Endothelial cell of umbilical vein (primary cell): ENCODE measurements around the gene PRDX5. TPM values are rescaled to one million over a fixed set of nuclear protein-coding genes. Genes with fewer than 3 reads are reported as not detected.

Experiments
- BruUV-seq: library from RNA; stranded (reverse); fragments of 400-500 nt; replicated peaks from 2 replicates; lab custom pipeline; 2021; lab: Mats Ljungman, UMichigan
- CTCF ChIA-PET: fragments of 300-600, 350-600 bp; sonication (Branson Sonifier 250); formaldehyde crosslinking; loops from one replicate; lab custom pipeline; 2021; ENCODE audit warnings: antibody characterized with exemption, inconsistent platforms; lab: Charles Lee
- POLR2A ChIA-PET: fragments of 300-600, 350-600 bp; sonication (Branson Sonifier 250); formaldehyde crosslinking; loops from one replicate; lab custom pipeline; 2021; ENCODE audit warnings: antibody characterized with exemption, inconsistent platforms; lab: Charles Lee
- DNase-seq: peaks from one replicate; pipeline ENCODE4 v3.0.0-alpha.2; 2011; ENCODE audit warnings: low read depth, low spot score
- FAIRE-seq: peaks from 2 replicates; lab custom pipeline; 2011; peaks lifted over from hg19 to GRCh38; lab: Jason Lieb, UNC
- H2AFZ ChIP-seq: 2 replicates; pipeline ENCODE4 v1.6.0; 2012; ENCODE audit warnings: low read depth, low read length, control low read depth, inconsistent platforms
- H3K27ac ChIP-seq: 2 replicates; pipeline ENCODE4 v1.5.1; 2011; ENCODE audit warnings: low read depth, mild to moderate bottlenecking, control low read depth, low read length, moderate library complexity; ENCODE audit not compliant: insufficient read depth
- H3K27me3 ChIP-seq, 2 experiments: 2 replicates each; pipeline versions ENCODE4 v1.6.0 to v1.6.1; 2011; ENCODE audit warnings: low read length in 2 of 2, mixed read lengths in 1 of 2; ENCODE audit not compliant: control insufficient read depth in 2 of 2, insufficient read depth in 2 of 2
- H3K36me3 ChIP-seq, 2 experiments: 2 replicates in 1 of 2; 3 replicates in 1 of 2; pipeline ENCODE4 v1.5.1; 2011; ENCODE audit warnings: low read length in 2 of 2, mild to moderate bottlenecking in 1 of 2, moderate library complexity in 1 of 2; ENCODE audit not compliant: control insufficient read depth in 2 of 2, insufficient read depth in 2 of 2; ENCODE audit errors: extremely low read depth in 1 of 2
- H3K4me1 ChIP-seq: 3 replicates; pipeline ENCODE4 v1.5.1; 2011; ENCODE audit warnings: mild to moderate bottlenecking, low read length; ENCODE audit not compliant: control insufficient read depth, insufficient read depth; ENCODE audit errors: extremely low read depth
- H3K4me2 ChIP-seq: 2 replicates; pipeline ENCODE4 v1.6.1; 2011; ENCODE audit warnings: low read length, control low read depth, mixed read lengths; ENCODE audit not compliant: insufficient read depth
- H3K4me3 ChIP-seq, 3 experiments: fragments of 200-600 bp in 1 of 3; sonication (generic), shearing (Covaris generic) in 1 of 3; replicated peaks in 1 of 3; 2 replicates each; pipeline ENCODE4 v1.5.1; 2011 to 2016; ENCODE audit warnings: control low read depth in 3 of 3, low read length in 3 of 3, mild to moderate bottlenecking in 2 of 3, inconsistent platforms in 1 of 3, low read depth in 1 of 3, moderate library complexity in 1 of 3; ENCODE audit not compliant: insufficient read depth in 1 of 3
- H3K79me2 ChIP-seq: 2 replicates; pipeline ENCODE4 v1.6.0; 2012; ENCODE audit warnings: low read length, inconsistent platforms; ENCODE audit not compliant: control insufficient read depth, insufficient read depth
- H3K9ac ChIP-seq: replicated peaks from 2 replicates; pipeline ENCODE3; 2011; ENCODE audit warnings: low read length, control low read depth; ENCODE audit not compliant: insufficient read depth; ENCODE audit errors: extremely low read depth
- H3K9me1 ChIP-seq: replicated peaks from 3 replicates; pipeline ENCODE4 v1.6.0; 2011; ENCODE audit warnings: mild to moderate bottlenecking, low read length; ENCODE audit not compliant: control insufficient read depth, insufficient read depth; ENCODE audit errors: extremely low read depth
- H3K9me3 ChIP-seq: replicated peaks from 2 replicates; pipeline ENCODE4 v1.5.1; 2012; ENCODE audit warnings: low read length, inconsistent platforms; ENCODE audit not compliant: control insufficient read depth, insufficient read depth
- H4K20me1 ChIP-seq: replicated peaks from 2 replicates; pipeline ENCODE3; 2011; ENCODE audit warnings: mild to moderate bottlenecking, low read length; ENCODE audit not compliant: control insufficient read depth, insufficient read depth; ENCODE audit errors: extremely low read depth
- CTCF ChIP-seq, 2 donors: IDR thresholded peaks; 1 replicate in 1 of 2; 2 replicates in 1 of 2; pipeline ENCODE4 v1.5.1; 2011; ENCODE audit warnings: low read length in 2 of 2, mild to moderate bottlenecking in 2 of 2, moderate library complexity in 2 of 2, control low read depth in 1 of 2, inconsistent platforms in 1 of 2, low read depth in 1 of 2; ENCODE audit not compliant: insufficient read depth in 1 of 2; ENCODE audit errors: extremely low read depth in 1 of 2
- EZH2 ChIP-seq: IDR thresholded peaks from 2 replicates; pipeline ENCODE4 v1.6.1; 2012; ENCODE audit warnings: borderline replicate concordance, low read depth, mild to moderate bottlenecking, moderate library complexity, low read length, inconsistent platforms; ENCODE audit not compliant: severe bottlenecking
- FOS ChIP-seq: IDR thresholded peaks from 2 replicates; pipeline ENCODE4 v1.6.1; 2011; ENCODE audit warnings: mild to moderate bottlenecking, low read length, moderate library complexity, borderline replicate concordance; ENCODE audit not compliant: insufficient read depth
- GATA2 ChIP-seq: IDR thresholded peaks from 2 replicates; pipeline ENCODE4 v1.7.0; 2011; ENCODE audit warnings: low read depth, mild to moderate bottlenecking, moderate library complexity, mixed read lengths, low read length; ENCODE audit not compliant: insufficient read length, insufficient read depth
- JUN ChIP-seq: IDR thresholded peaks from 2 replicates; pipeline ENCODE4 v1.6.1; 2011; ENCODE audit warnings: borderline replicate concordance, low read depth; ENCODE audit not compliant: insufficient read length, insufficient read depth
- MYC ChIP-seq: IDR thresholded peaks from one replicate; pipeline ENCODE4 v1.6.1; 2011; ENCODE audit warnings: mild to moderate bottlenecking, low read depth, low read length
- POLR2A ChIP-seq: IDR thresholded peaks from 2 replicates; pipeline ENCODE4 v1.6.1; 2012; ENCODE audit warnings: low read depth, mild to moderate bottlenecking, control low read depth, low read length
- POLR2AphosphoS5 ChIP-seq: IDR thresholded peaks from 2 replicates; pipeline ENCODE4 v1.6.1; 2012; ENCODE audit warnings: low read depth, mild to moderate bottlenecking, control low read depth, low read length, moderate library complexity; ENCODE audit not compliant: insufficient read depth
- dilution Hi-C: fragments of 300-500 bp; cut with MboI; formaldehyde crosslinking; loops from one replicate; pipeline ENCODE4 v1.15.0; 2019; ENCODE audit warnings: low sequenced_read_pairs; ENCODE audit not compliant: extremely low pct_ligation_motif_present
- intact Hi-C: fragments of 100-400 bp; cut with micrococcal nuclease; formaldehyde crosslinking; loops from one replicate; pipeline ENCODE4 v1.10.0; 2022
- polyA plus RNA-seq, 4 experiments: library from polyadenylated mRNA; depleted of rRNA in 3 of 4; stranded (reverse) in 3 of 4; unstranded in 1 of 4; fragments of >200 nt; gene quantifications; 2 replicates each; pipeline versions ENCODE4 v1.2.1 to v1.2.3, GENCODE V29; 2011 to 2012; ENCODE audit warnings: missing spikeins in 1 of 4
- total RNA-seq: library from RNA; stranded (reverse); gene quantifications from 2 replicates; pipeline ENCODE4 v1.2.3, GENCODE V29; 2021
- TF ChIP-seq, protein P1 (sequence below): IDR thresholded peaks from 2 replicates; pipeline ENCODE4 v1.6.1; 2011; ENCODE audit not compliant: insufficient read depth, insufficient read length

The PRDX5 gene
- total and polyA plus RNA-seq, 2 donors (not counting 3 experiments of a cell fraction or from before 2014, with no cell fraction given) = 199 to 709 TPM

GRCh38 chr11:64318766-64319761 lies 1.1 kb downstream of the PRDX5 start:
- Histone ChIP-seq H3K79me2 (peaks cover 4% of the 10 kb centered on the region), H3K4me1 (peaks cover 10% of the 10 kb centered on the region), H3K9ac (peak overlapping the region; percentile 74), H3K36me3 (peaks cover 2 to 18% of the 10 kb centered on the region in 2 experiments), H3K4me3 (peak overlapping the region; percentile 49 to 75 (median 57)), H3K4me2 (peak overlapping the region; percentile 75), H2AFZ (no peak overlapping the region), H3K9me3 (no peaks in the 10 kb centered on the region), H3K27ac (peak overlapping the region; percentile 58), H3K9me1 (no peaks in the 10 kb centered on the region), H3K27me3 (no peaks in the 10 kb centered on the region), H4K20me1 (no peaks in the 10 kb centered on the region)
- FAIRE-seq (no peak), DNase-seq (no peak)
- CTCF ChIA-PET = interaction anchor here (1.1 to 3.6 kb wide), 8 partner anchors 8 to 130 kb away, joined by 3 to 72 read pairs (median 12); partner anchors contain the start of gene CCDC88B
- no TSS peak for BruUV-seq
- TF ChIP-seq JUN (no peak), MYC (no peak), EZH2 (no peak), POLR2AphosphoS5 (no peak), FOS (no peak), GATA2 (no peak), POLR2A (no peak), CTCF (IDR thresholded peaks at IDR 0.05; ENCODE audit: extremely low read depth in 1 of 2, insufficient read depth in 1 of 2, low read depth in 1 of 2, low read length in 2 of 2) (no peak)
- TF ChIP-seq, protein P1, sequence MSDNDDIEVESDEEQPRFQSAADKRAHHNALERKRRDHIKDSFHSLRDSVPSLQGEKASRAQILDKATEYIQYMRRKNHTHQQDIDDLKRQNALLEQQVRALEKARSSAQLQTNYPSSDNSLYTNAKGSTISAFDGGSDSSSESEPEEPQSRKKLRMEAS = no peak
- POLR2A ChIA-PET = interaction anchor here (2.1 kb wide), 1 partner anchor 13 kb away, joined by 6 read pairs; no protein-coding TSS in a partner anchor
- intact Hi-C loops = loop anchor here (1.0 to 2.0 kb wide), 3 partner anchors 14 to 49 kb away; partner anchors contain the start of gene RPS6KA4
- dilution Hi-C loops = no loop called here
